ENCODE measurements around the gene UBE2D3. TPM values are rescaled to one million over a fixed set of nuclear protein-coding genes. Genes with fewer than 3 reads are reported as not detected.

UBE2D3 gene
- total and polyA plus RNA-seq, 2 experiments from 2014 or later: 305 to 326 TPM

DNA sequence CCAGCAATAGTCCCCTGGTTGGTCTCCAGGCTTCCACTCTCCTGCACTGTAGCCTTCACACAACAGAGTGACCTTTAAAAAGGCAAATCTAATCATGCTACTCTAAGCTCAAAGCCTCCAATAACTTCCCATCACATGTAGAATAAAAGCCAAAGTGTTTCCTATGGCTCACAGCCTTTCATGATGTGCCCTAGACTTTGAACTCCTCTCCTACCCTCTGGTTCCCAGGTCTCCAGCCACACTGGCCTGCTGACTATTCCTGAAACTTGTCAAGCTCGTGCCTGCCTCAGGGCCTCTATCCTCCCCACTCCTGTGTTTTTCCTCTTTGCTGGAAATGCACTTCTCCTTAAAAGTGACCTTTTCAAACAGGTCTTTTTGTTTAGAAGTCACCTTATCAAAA, 69.7 kb downstream of the UBE2D3 start:
- no peak for DNase-seq
- H2AFZ ChIP-seq: no peak overlapping the region
- H3K9ac ChIP-seq: no peak overlapping the region
- no peak overlapping the region for H3K4me2 ChIP-seq (ENCODE audit: unreplicated experiment)
- no peaks in the 10 kb centered on the region for H3K4me1 ChIP-seq (ENCODE audit: insufficient read depth)
- H3K27ac ChIP-seq: no peak overlapping the region
- no peaks in the 10 kb centered on the region for H4K20me1 ChIP-seq (ENCODE audit: insufficient read depth)
- no peak for TF ChIP-seq EZH2 (IDR thresholded peaks at IDR 0.05; ENCODE audit: insufficient read depth, poor library complexity, severe bottlenecking)
- TF ChIP-seq EZH2phosphoT487 (IDR thresholded peaks at IDR 0.05; ENCODE audit: insufficient read depth, low read depth): no peak
- 63 to 76% methylated on average over 1 of the region's 1 CpG for WGBS, 2 experiments (ENCODE audit: low coverage in 1 of 2, low lambda C conversion rate in 2 of 2, missing lambda C conversion rate in 2 of 2)
- H3F3A ChIP-seq (ENCODE audit: insufficient read depth): no peaks in the 10 kb centered on the region
- H3K36me3 ChIP-seq (ENCODE audit: low read depth): no peaks in the 10 kb centered on the region
- in situ Hi-C loops (cut with MboI): no loop called here
- no peak overlapping the region for H3K4me3 ChIP-seq
- H3K9me3 ChIP-seq (ENCODE audit: low read depth): no peaks in the 10 kb centered on the region
- no peaks in the 10 kb centered on the region for H3K9me2 ChIP-seq (ENCODE audit: insufficient read depth)
- H3K79me2 ChIP-seq (ENCODE audit: insufficient read depth): peaks cover 42% of the 10 kb centered on the region
- H3K27me3 ChIP-seq (replicated peaks; ENCODE audit: insufficient read depth): no peaks in the 10 kb centered on the region

DNA sequence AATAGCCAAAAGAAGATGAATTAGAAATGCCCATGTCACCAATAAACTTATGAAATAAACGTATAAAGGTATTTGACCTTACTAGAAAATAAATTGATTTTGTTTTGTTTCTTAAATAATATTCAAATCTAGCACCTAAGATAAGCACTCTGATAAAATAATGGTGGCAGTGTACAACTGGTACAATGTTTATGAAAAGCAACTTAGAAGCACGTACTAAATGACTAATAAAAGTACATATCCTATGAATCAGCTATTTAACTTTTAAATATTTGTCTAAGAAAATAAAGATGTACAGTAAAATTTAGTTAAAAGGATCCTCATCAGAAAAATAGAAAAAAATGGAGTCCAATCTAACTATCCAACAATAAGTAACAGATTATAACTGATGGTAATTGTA, 73.3 kb downstream of the UBE2D3 start:
- in situ Hi-C loops (cut with MboI): no loop called here
- Histone ChIP-seq H3K4me3 (no peak overlapping the region), H3K4me1 (ENCODE audit: insufficient read depth) (no peaks in the 10 kb centered on the region), H3K36me3 (ENCODE audit: low read depth) (no peaks in the 10 kb centered on the region), H3K27me3 (replicated peaks; ENCODE audit: insufficient read depth) (no peaks in the 10 kb centered on the region), H3K9ac (no peak overlapping the region), H3K27ac (no peak overlapping the region), H3K9me3 (ENCODE audit: low read depth) (no peaks in the 10 kb centered on the region), H3K9me2 (ENCODE audit: insufficient read depth) (no peaks in the 10 kb centered on the region), H2AFZ (no peak overlapping the region), H3K4me2 (ENCODE audit: unreplicated experiment) (no peak overlapping the region), H4K20me1 (ENCODE audit: insufficient read depth) (no peaks in the 10 kb centered on the region), H3K79me2 (ENCODE audit: insufficient read depth) (peaks cover 35% of the 10 kb centered on the region), H3F3A (ENCODE audit: insufficient read depth) (no peaks in the 10 kb centered on the region)
- DNase-seq: no peak
- WGBS, 2 experiments (ENCODE audit: low coverage in 1 of 2, low lambda C conversion rate in 2 of 2, missing lambda C conversion rate in 2 of 2): 73 to 80% methylated on average over 2 of the region's 2 CpGs
- TF ChIP-seq EZH2phosphoT487 (IDR thresholded peaks at IDR 0.05; ENCODE audit: insufficient read depth, low read depth) (no peak), EZH2 (IDR thresholded peaks at IDR 0.05; ENCODE audit: insufficient read depth, poor library complexity, severe bottlenecking) (no peak)

DNA sequence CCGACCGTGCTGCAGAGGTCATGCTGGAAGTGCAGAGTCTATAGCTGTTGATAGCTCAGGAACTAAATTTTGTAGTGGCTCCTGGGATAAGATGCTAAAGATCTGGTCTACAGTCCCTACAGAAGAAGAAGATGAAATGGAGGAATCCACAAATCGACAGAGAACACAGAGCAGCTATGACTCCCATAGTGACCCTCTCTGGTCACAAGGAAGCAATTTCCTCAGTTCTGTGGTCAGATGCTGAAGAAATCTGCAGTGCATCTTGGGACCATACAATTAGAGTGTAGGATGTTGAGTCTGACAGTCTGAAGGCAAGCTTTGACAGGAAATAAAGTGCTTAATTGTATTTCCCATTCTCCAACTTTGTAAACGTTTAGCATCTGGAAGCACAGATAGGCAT, 75.4 kb downstream of the UBE2D3 start:
- no peak overlapping the region for H3K27ac ChIP-seq
- DNase-seq: no peak
- in situ Hi-C loops (cut with MboI): no loop called here
- H2AFZ ChIP-seq: no peak overlapping the region
- H4K20me1 ChIP-seq (ENCODE audit: insufficient read depth): no peaks in the 10 kb centered on the region
- H3F3A ChIP-seq (ENCODE audit: insufficient read depth): no peaks in the 10 kb centered on the region
- H3K36me3 ChIP-seq (ENCODE audit: low read depth): no peaks in the 10 kb centered on the region
- 87 to 95% methylated on average over 4 of the region's 4 CpGs for WGBS, 2 experiments (ENCODE audit: low coverage in 1 of 2, low lambda C conversion rate in 2 of 2, missing lambda C conversion rate in 2 of 2)
- no peaks in the 10 kb centered on the region for H3K9me3 ChIP-seq (ENCODE audit: low read depth)
- H3K4me2 ChIP-seq (ENCODE audit: unreplicated experiment): no peak overlapping the region
- peaks cover 14% of the 10 kb centered on the region for H3K79me2 ChIP-seq (ENCODE audit: insufficient read depth)
- H3K9ac ChIP-seq: no peak overlapping the region
- no peak for TF ChIP-seq EZH2 (IDR thresholded peaks at IDR 0.05; ENCODE audit: insufficient read depth, poor library complexity, severe bottlenecking)
- no peak for TF ChIP-seq EZH2phosphoT487 (IDR thresholded peaks at IDR 0.05; ENCODE audit: insufficient read depth, low read depth)
- no peak overlapping the region for H3K4me3 ChIP-seq
- H3K4me1 ChIP-seq (ENCODE audit: insufficient read depth): no peaks in the 10 kb centered on the region
- H3K27me3 ChIP-seq (replicated peaks; ENCODE audit: insufficient read depth): no peaks in the 10 kb centered on the region
- no peaks in the 10 kb centered on the region for H3K9me2 ChIP-seq (ENCODE audit: insufficient read depth)

Small RNA genes lying within 50 kb of the gene (small RNA-seq; reads per million reads assigned to genes)
- gene RNU7-151P (ENCODE audit: low read depth, low replicate concordance): not detected

Other genes with a start within 250 kb of the UBE2D3 start
- gene MANBA, start 66.6 kb downstream of the UBE2D3 start, total RNA-seq (2014; rRNA removed; shearing (Covaris generic)): 20.5 and 23.4 TPM in 2 replicates
- 16.2 and 16.6 TPM in 2 replicates for gene MANBA, start 66.6 kb downstream of the UBE2D3 start, polyA plus RNA-seq (2016; fragmentation: Nextera tagmentation; extraction: Ambion mirVana)
- gene CISD2, start 41.4 kb upstream of the UBE2D3 start, total RNA-seq (2014; rRNA removed; shearing (Covaris generic)): 26.7 and 40.3 TPM in 2 replicates
- 67.7 and 69.7 TPM in 2 replicates for gene CISD2, start 41.4 kb upstream of the UBE2D3 start, polyA plus RNA-seq (2016; fragmentation: Nextera tagmentation; extraction: Ambion mirVana)
- gene SLC9B1, start 192.2 kb upstream of the UBE2D3 start, total RNA-seq (2014; rRNA removed; shearing (Covaris generic)): not detected in 2 replicates
- gene SLC9B1, start 192.2 kb upstream of the UBE2D3 start, polyA plus RNA-seq (2016; fragmentation: Nextera tagmentation; extraction: Ambion mirVana): 0.19 and 0.51 TPM in 2 replicates
- gene SLC9B2, start 249.2 kb upstream of the UBE2D3 start, total RNA-seq (2014; rRNA removed; shearing (Covaris generic)): 17.5 and 30.9 TPM in 2 replicates
- 23.6 and 23.7 TPM in 2 replicates for gene SLC9B2, start 249.2 kb upstream of the UBE2D3 start, polyA plus RNA-seq (2016; fragmentation: Nextera tagmentation; extraction: Ambion mirVana)